ENCODE measurements around the gene SERPIND1. TPM values are rescaled to one million over a fixed set of nuclear protein-coding genes. Genes with fewer than 3 reads are reported as not detected.

The SERPIND1 gene
- total and polyA plus RNA-seq, 2 donors (not counting 1 experiment from before 2014, with no cell fraction given): not detected

- Mint-ChIP-seq H3K4me1 (peaks cover 8% of the 10 kb centered on the region), H3K4me3 (no peak overlapping the region), H3K9me3 (ENCODE audit: insufficient read depth) (no peaks in the 10 kb centered on the region), H3K27me3 (no peaks in the 10 kb centered on the region), H3K27ac (no peak overlapping the region)
- TF ChIP-seq EZH2 (IDR thresholded peaks at IDR 0.05; ENCODE audit: borderline replicate concordance, insufficient read depth, low read depth, low read length, poor library complexity, severe bottlenecking): no peak
- no peak for TF ChIP-seq CTCF (IDR thresholded peaks at IDR 0.05)
- no peak for ATAC-seq (ENCODE audit: low read depth)
- H3K4me1 ChIP-seq (ENCODE audit: control insufficient read depth in 2 of 2, insufficient read depth in 2 of 2, low read length in 2 of 2): no peaks in the 10 kb centered on the region
- H3K27ac ChIP-seq (ENCODE audit: low read length in 2 of 2): no peak overlapping the region
- H3K4me3 ChIP-seq (ENCODE audit: control extremely low read depth in 1 of 5, extremely low read depth in 1 of 5, insufficient read depth in 1 of 5, low read depth in 2 of 5, low read length in 4 of 5): no peak overlapping the region
- peaks cover 5 to 79% of the 10 kb centered on the region in 2 experiments for H3K36me3 ChIP-seq (replicated peaks in 1 of 2; ENCODE audit: control extremely low read depth in 1 of 2, control insufficient read depth in 1 of 2, extremely low read depth in 1 of 2, insufficient read depth in 2 of 2, low read length in 1 of 2)
- H3K9ac ChIP-seq (ENCODE audit: low read length): no peak overlapping the region
- no peaks in the 10 kb centered on the region for H3K79me2 ChIP-seq (ENCODE audit: control insufficient read depth, insufficient read depth, low read length)
- intact Hi-C loops (cut with micrococcal nuclease): no loop called here
- ChIA-PET POLR2A (no interaction called here), CTCF (no interaction called here)
- H3K4me2 ChIP-seq (replicated peaks; ENCODE audit: low read depth, low read length, poor library complexity, severe bottlenecking): no peak overlapping the region
- no peaks in the 10 kb centered on the region for H3K27me3 ChIP-seq (replicated peaks in 1 of 4; ENCODE audit: control extremely low read depth in 1 of 4, control insufficient read depth in 3 of 4, insufficient read depth in 4 of 4, low read length in 3 of 4)
- H3K9me3 ChIP-seq (ENCODE audit: control extremely low read depth in 1 of 3, control insufficient read depth in 2 of 3, insufficient read depth in 1 of 3, low read length in 2 of 3): no peaks in the 10 kb centered on the region
- no peak for DNase-seq
- WGBS (ENCODE audit: insufficient coverage): 100% methylated on average over 2 of the region's 5 CpGs
- H2AFZ ChIP-seq (ENCODE audit: insufficient read depth, low read depth, low read length, poor library complexity, severe bottlenecking): no peak overlapping the region
- H4K20me1 ChIP-seq (ENCODE audit: control insufficient read depth, insufficient read depth, low read length, poor library complexity, severe bottlenecking): no peaks in the 10 kb centered on the region
Measured at GRCh38 chr22:20798218-20798617, 24.3 kb downstream of the SERPIND1 start.

- Mint-ChIP-seq H3K9me3 (ENCODE audit: insufficient read depth) (no peaks in the 10 kb centered on the region), H3K27me3 (no peaks in the 10 kb centered on the region), H3K27ac (no peak overlapping the region), H3K4me1 (peaks cover 8% of the 10 kb centered on the region), H3K4me3 (no peak overlapping the region)
- Histone ChIP-seq H3K4me3 (ENCODE audit: control extremely low read depth in 1 of 5, extremely low read depth in 1 of 5, insufficient read depth in 1 of 5, low read depth in 2 of 5, low read length in 4 of 5) (no peak overlapping the region), H3K79me2 (ENCODE audit: control insufficient read depth, insufficient read depth, low read length) (no peaks in the 10 kb centered on the region), H3K27me3 (replicated peaks in 1 of 4; ENCODE audit: control extremely low read depth in 1 of 4, control insufficient read depth in 3 of 4, insufficient read depth in 4 of 4, low read length in 3 of 4) (no peaks in the 10 kb centered on the region), H4K20me1 (ENCODE audit: control insufficient read depth, insufficient read depth, low read length, poor library complexity, severe bottlenecking) (no peaks in the 10 kb centered on the region), H3K9ac (ENCODE audit: low read length) (no peak overlapping the region), H3K4me1 (ENCODE audit: control insufficient read depth in 2 of 2, insufficient read depth in 2 of 2, low read length in 2 of 2) (no peaks in the 10 kb centered on the region), H2AFZ (ENCODE audit: insufficient read depth, low read depth, low read length, poor library complexity, severe bottlenecking) (no peak overlapping the region), H3K36me3 (replicated peaks in 1 of 2; ENCODE audit: control extremely low read depth in 1 of 2, control insufficient read depth in 1 of 2, extremely low read depth in 1 of 2, insufficient read depth in 2 of 2, low read length in 1 of 2) (peaks cover 5 to 85% of the 10 kb centered on the region in 2 experiments), H3K4me2 (replicated peaks; ENCODE audit: low read depth, low read length, poor library complexity, severe bottlenecking) (no peak overlapping the region), H3K27ac (ENCODE audit: low read length in 2 of 2) (no peak overlapping the region), H3K9me3 (ENCODE audit: control extremely low read depth in 1 of 3, control insufficient read depth in 2 of 3, insufficient read depth in 1 of 3, low read length in 2 of 3) (no peaks in the 10 kb centered on the region)
- DNase-seq (no peak), ATAC-seq (ENCODE audit: low read depth) (no peak)
- TF ChIP-seq CTCF (IDR thresholded peaks at IDR 0.05) (no peak), EZH2 (IDR thresholded peaks at IDR 0.05; ENCODE audit: borderline replicate concordance, insufficient read depth, low read depth, low read length, poor library complexity, severe bottlenecking) (no peak)
- POLR2A ChIA-PET: no interaction called here
- 97% methylated on average over 10 of the region's 10 CpGs for WGBS (ENCODE audit: insufficient coverage)
- intact Hi-C loops (cut with micrococcal nuclease): no loop called here
- CTCF ChIA-PET: no interaction called here
Measured at GRCh38 chr22:20798974-20799373, 25.1 kb downstream of the SERPIND1 start.
